ENCODE measurements around the gene NID2. TPM values are rescaled to one million over a fixed set of nuclear protein-coding genes. Genes with fewer than 3 reads are reported as not detected.

The NID2 gene
- total and polyA plus RNA-seq, 2 of the 4 experiments (the other 2 are of a cell fraction) = 101 to 303 TPM

DNA sequence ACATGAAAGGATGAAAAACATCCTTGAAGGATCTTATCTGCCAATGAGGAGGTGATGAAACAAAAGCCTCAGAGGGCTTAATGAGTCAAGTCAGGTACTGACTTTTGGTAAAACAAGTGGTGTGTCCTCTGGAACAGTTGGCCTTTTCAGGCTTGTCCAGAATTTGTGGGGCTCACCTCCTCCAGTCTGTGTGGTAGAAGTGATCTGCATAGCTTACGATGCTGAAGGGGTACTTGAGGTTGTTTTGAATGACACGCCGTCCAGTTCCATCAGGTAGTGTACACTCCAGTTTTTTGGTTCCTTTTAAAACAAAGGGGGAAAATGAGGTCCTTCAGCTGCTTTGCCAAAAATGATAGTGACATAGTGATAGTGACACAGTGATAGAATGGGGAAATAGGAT lies 62.5 kb downstream of the NID2 start:
- dilution Hi-C loops (cut with HindIII; ENCODE audit: low sequenced_read_pairs, unreplicated experiment) = no loop called here

More for the DNA sequence above, 62.5 kb downstream of the NID2 start:
- Histone ChIP-seq H3K9ac (ENCODE audit: low read depth, low read length) (no peak overlapping the region), H3K56ac (ENCODE audit: extremely low read depth, insufficient read depth, low read length) (no peak overlapping the region), H2AFZ (replicated peaks; ENCODE audit: low read length, poor library complexity) (no peak overlapping the region), H3K9me3 (ENCODE audit: control insufficient read depth, insufficient read depth, low read length) (no peaks in the 10 kb centered on the region), H4K5ac (ENCODE audit: low read depth, low read length) (no peak overlapping the region), H2BK5ac (ENCODE audit: low read depth, low read length, poor library complexity, severe bottlenecking) (no peak overlapping the region), H3K27ac (ENCODE audit: insufficient read depth, low read length) (no peak overlapping the region), H4K20me1 (ENCODE audit: insufficient read depth, low read length) (0 out of 2 replicates have a peak, but pooled peaks cover 2% of the 10 kb centered on the region), H4K8ac (ENCODE audit: low read depth in 2 of 2, low read length in 2 of 2) (no peak overlapping the region), H3K23ac (ENCODE audit: low read depth, low read length) (no peak overlapping the region), H3K4me3 (ENCODE audit: insufficient read depth, low read depth, low read length) (no peak overlapping the region), H3K4ac (ENCODE audit: low read depth, low read length) (no peak overlapping the region), H3K18ac (ENCODE audit: low read depth, low read length) (no peak overlapping the region), H2AK9ac (replicated peaks; ENCODE audit: low read depth, low read length, poor library complexity) (no peak overlapping the region), H2BK15ac (ENCODE audit: low read depth, low read length) (no peak overlapping the region), H4K91ac (ENCODE audit: insufficient read depth, low read depth, low read length) (no peak overlapping the region), H3K4me2 (ENCODE audit: low read depth, low read length) (no peak overlapping the region), H3K79me1 (ENCODE audit: low read depth in 1 of 2, low read length in 2 of 2) (peaks cover 38 to 58% of the 10 kb centered on the region in 2 experiments), H3K4me1 (ENCODE audit: control insufficient read depth, insufficient read depth, low read length) (no peaks in the 10 kb centered on the region), H3K27me3 (ENCODE audit: control insufficient read depth, insufficient read depth, low read length) (no peaks in the 10 kb centered on the region), H3K14ac (replicated peaks; ENCODE audit: low read depth, low read length) (no peak overlapping the region), H2BK20ac (ENCODE audit: low read depth, low read length) (no peak overlapping the region), H2AK5ac (ENCODE audit: low read depth, low read length) (no peak overlapping the region), H3K9me1 (ENCODE audit: insufficient read depth, low read length) (peaks cover 10% of the 10 kb centered on the region), H3K36me3 (ENCODE audit: control insufficient read depth, insufficient read depth, low read length) (peaks cover 62% of the 10 kb centered on the region), H2BK120ac (ENCODE audit: low read depth, low read length) (no peak overlapping the region; the same call in 1 of the 2 replicates)
- BruUV-seq (replicated peaks) = no TSS peak
- DNase-seq (no peak), ATAC-seq (ENCODE audit: low read depth) (no peak)
- POLR2A ChIA-PET (ENCODE audit: unreplicated experiment) = interaction anchor here (0.6 kb wide), 1 partner anchor 189 kb away, joined by 3 read pairs; no protein-coding TSS in a partner anchor
- CTCF ChIA-PET = interaction anchor here (1.9 kb wide), 1 partner anchor 125 kb away, joined by 4 read pairs; no protein-coding TSS in a partner anchor
- TF ChIP-seq, protein P1, sequence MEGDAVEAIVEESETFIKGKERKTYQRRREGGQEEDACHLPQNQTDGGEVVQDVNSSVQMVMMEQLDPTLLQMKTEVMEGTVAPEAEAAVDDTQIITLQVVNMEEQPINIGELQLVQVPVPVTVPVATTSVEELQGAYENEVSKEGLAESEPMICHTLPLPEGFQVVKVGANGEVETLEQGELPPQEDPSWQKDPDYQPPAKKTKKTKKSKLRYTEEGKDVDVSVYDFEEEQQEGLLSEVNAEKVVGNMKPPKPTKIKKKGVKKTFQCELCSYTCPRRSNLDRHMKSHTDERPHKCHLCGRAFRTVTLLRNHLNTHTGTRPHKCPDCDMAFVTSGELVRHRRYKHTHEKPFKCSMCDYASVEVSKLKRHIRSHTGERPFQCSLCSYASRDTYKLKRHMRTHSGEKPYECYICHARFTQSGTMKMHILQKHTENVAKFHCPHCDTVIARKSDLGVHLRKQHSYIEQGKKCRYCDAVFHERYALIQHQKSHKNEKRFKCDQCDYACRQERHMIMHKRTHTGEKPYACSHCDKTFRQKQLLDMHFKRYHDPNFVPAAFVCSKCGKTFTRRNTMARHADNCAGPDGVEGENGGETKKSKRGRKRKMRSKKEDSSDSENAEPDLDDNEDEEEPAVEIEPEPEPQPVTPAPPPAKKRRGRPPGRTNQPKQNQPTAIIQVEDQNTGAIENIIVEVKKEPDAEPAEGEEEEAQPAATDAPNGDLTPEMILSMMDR (conservative IDR thresholded peaks at IDR 0.05; ENCODE audit: low read depth, low read length) = no peak
- TF ChIP-seq FOS (IDR thresholded peaks at IDR 0.05; ENCODE audit: low read depth, low read length) (no peak), CHD1 (IDR thresholded peaks at IDR 0.05; ENCODE audit: low read depth, low read length) (no peak), RAD21 (IDR thresholded peaks at IDR 0.05; ENCODE audit: low read length) (no peak), CEBPB (IDR thresholded peaks at IDR 0.05; ENCODE audit: low read depth, low read length) (no peak), RCOR1 (IDR thresholded peaks at IDR 0.05; ENCODE audit: insufficient replicate concordance, low read length) (no peak), RFX5 (IDR thresholded peaks at IDR 0.05; ENCODE audit: low read depth, low read length) (no peak)
- TF ChIP-seq, protein P2, sequence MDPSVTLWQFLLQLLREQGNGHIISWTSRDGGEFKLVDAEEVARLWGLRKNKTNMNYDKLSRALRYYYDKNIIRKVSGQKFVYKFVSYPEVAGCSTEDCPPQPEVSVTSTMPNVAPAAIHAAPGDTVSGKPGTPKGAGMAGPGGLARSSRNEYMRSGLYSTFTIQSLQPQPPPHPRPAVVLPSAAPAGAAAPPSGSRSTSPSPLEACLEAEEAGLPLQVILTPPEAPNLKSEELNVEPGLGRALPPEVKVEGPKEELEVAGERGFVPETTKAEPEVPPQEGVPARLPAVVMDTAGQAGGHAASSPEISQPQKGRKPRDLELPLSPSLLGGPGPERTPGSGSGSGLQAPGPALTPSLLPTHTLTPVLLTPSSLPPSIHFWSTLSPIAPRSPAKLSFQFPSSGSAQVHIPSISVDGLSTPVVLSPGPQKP (IDR thresholded peaks at IDR 0.05; ENCODE audit: borderline replicate concordance, low read depth, low read length) = no peak
- TF ChIP-seq, protein P3, sequence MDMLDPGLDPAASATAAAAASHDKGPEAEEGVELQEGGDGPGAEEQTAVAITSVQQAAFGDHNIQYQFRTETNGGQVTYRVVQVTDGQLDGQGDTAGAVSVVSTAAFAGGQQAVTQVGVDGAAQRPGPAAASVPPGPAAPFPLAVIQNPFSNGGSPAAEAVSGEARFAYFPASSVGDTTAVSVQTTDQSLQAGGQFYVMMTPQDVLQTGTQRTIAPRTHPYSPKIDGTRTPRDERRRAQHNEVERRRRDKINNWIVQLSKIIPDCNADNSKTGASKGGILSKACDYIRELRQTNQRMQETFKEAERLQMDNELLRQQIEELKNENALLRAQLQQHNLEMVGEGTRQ (IDR thresholded peaks at IDR 0.05; ENCODE audit: low read depth, low read length) = no peak
- 100% methylated on average over 3 of the region's 3 CpGs; no CpG with 5 or more reads in 1 of the 2 experiments for WGBS, 2 experiments (ENCODE audit: extremely low coverage in 2 of 2, insufficient read length in 1 of 2)
- intact Hi-C loops (cut with micrococcal nuclease) (no loop called here), in situ Hi-C loops (cut with MboI; ENCODE audit: low sequenced_read_pairs) (loop anchor here (25.0 kb wide), 1 partner anchor 706 kb away; the partner anchor contains the start of gene PSMC6)
